Astrocyte (in vitro differentiated cells and primary cell): ENCODE data around the gene NEK7. TPM values are rescaled to one million over a fixed set of nuclear protein-coding genes. Genes with fewer than 3 reads are reported as not detected.

Experiments used
- DNase-seq: peaks from one replicate; pipeline ENCODE4 v3.0.0-alpha.2; 2010; ENCODE audit warnings: low read depth
- FAIRE-seq: peaks from 2 replicates; lab custom pipeline; 2011; peaks lifted over from hg19 to GRCh38; lab: Jason Lieb, UNC
- H2AFZ ChIP-seq: 2 replicates; pipeline ENCODE4 v1.6.0; 2012; ENCODE audit warnings: low read depth, low read length, inconsistent platforms
- H3K27ac ChIP-seq: 2 replicates; pipeline ENCODE4 v1.5.1; 2011; ENCODE audit warnings: low read depth, low read length, inconsistent platforms
- H3K27me3 ChIP-seq: 2 replicates; pipeline ENCODE4 v1.6.0; 2011; ENCODE audit warnings: low read length, inconsistent platforms; ENCODE audit not compliant: insufficient read depth
- H3K36me3 ChIP-seq: 2 replicates; pipeline ENCODE4 v1.5.1; 2011; ENCODE audit warnings: low read length, inconsistent platforms; ENCODE audit not compliant: insufficient read depth
- H3K4me1 ChIP-seq: 2 replicates; pipeline ENCODE4 v1.5.1; 2011; ENCODE audit warnings: low read length, inconsistent platforms; ENCODE audit not compliant: insufficient read depth
- H3K4me2 ChIP-seq: 2 replicates; pipeline ENCODE4 v1.6.0; 2012; ENCODE audit warnings: low read length, inconsistent platforms
- H3K4me3 ChIP-seq: 2 replicates; pipeline ENCODE4 v1.5.1; 2011; ENCODE audit warnings: low read depth, mild to moderate bottlenecking, low read length, inconsistent platforms; ENCODE audit not compliant: insufficient read depth
- H3K79me2 ChIP-seq: 2 replicates; pipeline ENCODE4 v1.6.0; 2012; ENCODE audit warnings: mild to moderate bottlenecking, low read length, inconsistent platforms; ENCODE audit not compliant: insufficient read depth
- H3K9ac ChIP-seq: 2 replicates; pipeline ENCODE4 v1.6.0; 2012; ENCODE audit warnings: mild to moderate bottlenecking, low read length, inconsistent platforms
- H3K9me3 ChIP-seq: 2 replicates; pipeline ENCODE4 v1.5.1; 2012; ENCODE audit warnings: low read depth, mild to moderate bottlenecking, low read length, inconsistent platforms; ENCODE audit not compliant: insufficient read depth
- H4K20me1 ChIP-seq: 2 replicates; pipeline ENCODE4 v1.6.0; 2012; ENCODE audit warnings: low read length, inconsistent platforms; ENCODE audit not compliant: insufficient read depth
- H3K27ac Mint-ChIP-seq: one replicate; pipeline ENCODE4 v1.8.0; 2021; ENCODE audit warnings: mild to moderate bottlenecking, mixed read lengths; ENCODE audit not compliant: unreplicated experiment
- H3K27me3 Mint-ChIP-seq: one replicate; pipeline ENCODE4 v1.8.0; 2021; ENCODE audit warnings: low read depth, mixed read lengths; ENCODE audit not compliant: unreplicated experiment
- H3K36me3 Mint-ChIP-seq: one replicate; pipeline ENCODE4 v1.8.0; 2021; ENCODE audit warnings: low read depth, mixed read lengths; ENCODE audit not compliant: unreplicated experiment
- H3K4me1 Mint-ChIP-seq: one replicate; pipeline ENCODE4 v1.8.0; 2021; ENCODE audit warnings: low read depth, mixed read lengths; ENCODE audit not compliant: unreplicated experiment
- H3K4me3 Mint-ChIP-seq: one replicate; pipeline ENCODE4 v1.8.0; 2021; ENCODE audit warnings: mild to moderate bottlenecking, moderate library complexity, mixed read lengths; ENCODE audit not compliant: unreplicated experiment
- H3K9me3 Mint-ChIP-seq: one replicate; pipeline ENCODE4 v1.8.0; 2021; ENCODE audit warnings: mild to moderate bottlenecking, mixed read lengths; ENCODE audit not compliant: unreplicated experiment
- EZH2 ChIP-seq: IDR thresholded peaks from 2 replicates; pipeline ENCODE4 v1.6.1; 2012; ENCODE audit warnings: mild to moderate bottlenecking, low read length, inconsistent platforms; ENCODE audit not compliant: insufficient read depth
- total RNA-seq: library from RNA; stranded (reverse); gene quantifications from 2 replicates; pipeline ENCODE4 v1.2.1, GENCODE V29; 2021
- TF ChIP-seq, protein P1 (sequence below): IDR thresholded peaks from 2 replicates; pipeline ENCODE4 v1.5.1; 2011; ENCODE audit warnings: low read depth, mild to moderate bottlenecking, inconsistent platforms, low read length, moderate library complexity; ENCODE audit not compliant: insufficient read depth

The NEK7 gene
- total RNA-seq, 1 donor from 2014 or later, result 125 TPM

DNA sequence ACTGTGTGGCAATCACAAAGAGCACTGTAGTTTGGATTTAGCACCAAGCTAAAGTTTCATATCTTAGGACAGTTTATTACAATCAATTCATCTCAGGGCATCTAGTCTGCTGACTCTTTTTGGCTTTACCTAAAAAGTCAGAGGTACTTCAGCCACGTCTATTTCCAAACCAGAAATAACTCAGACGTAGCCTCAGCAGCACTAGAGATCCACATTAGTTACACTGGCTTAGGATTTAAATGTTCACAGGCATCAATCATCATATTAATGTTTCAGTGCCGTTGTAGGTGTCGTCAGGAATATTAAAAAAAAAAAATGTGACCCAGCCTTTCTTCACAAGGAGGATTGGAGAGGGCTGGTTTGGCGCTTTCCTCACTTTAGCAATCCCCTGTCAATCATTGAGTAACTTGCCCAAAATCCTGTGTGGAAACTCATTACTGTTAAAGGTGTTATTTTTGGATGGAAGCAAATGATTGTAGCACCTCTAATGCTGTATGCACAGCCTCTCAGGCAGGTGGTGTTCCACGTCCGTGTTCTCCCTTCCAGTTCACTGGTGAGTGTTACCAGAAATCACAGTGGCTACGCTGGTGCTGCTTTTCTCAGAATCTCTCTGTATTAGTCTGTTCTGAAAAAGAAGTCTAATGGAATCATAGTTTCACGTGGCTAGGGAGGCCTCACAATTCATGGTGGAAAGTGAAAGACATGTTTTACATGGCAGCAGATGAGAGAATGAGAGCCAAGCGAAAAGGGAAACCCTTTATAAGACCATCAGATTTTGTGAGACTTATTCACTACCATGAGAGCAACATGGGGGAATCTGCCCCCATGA, 45.4 kb downstream of the NEK7 start:
- H3K27me3 ChIP-seq, result no peaks in the 10 kb centered on the region
- no peak for DNase-seq
- Mint-ChIP-seq H3K27me3 (no peaks in the 10 kb centered on the region), H3K4me1 (peaks cover 23% of the 10 kb centered on the region), H3K36me3 (peaks cover 6% of the 10 kb centered on the region), H3K4me3 (no peak overlapping the region), H3K9me3 (no peaks in the 10 kb centered on the region), H3K27ac (peak overlapping the region; percentile 29)
- no peak overlapping the region for H3K4me3 ChIP-seq
- no peaks in the 10 kb centered on the region for H3K9me3 ChIP-seq
- H4K20me1 ChIP-seq, result peaks cover 80% of the 10 kb centered on the region
- H3K27ac ChIP-seq, result no peak overlapping the region
- TF ChIP-seq, protein P1, sequence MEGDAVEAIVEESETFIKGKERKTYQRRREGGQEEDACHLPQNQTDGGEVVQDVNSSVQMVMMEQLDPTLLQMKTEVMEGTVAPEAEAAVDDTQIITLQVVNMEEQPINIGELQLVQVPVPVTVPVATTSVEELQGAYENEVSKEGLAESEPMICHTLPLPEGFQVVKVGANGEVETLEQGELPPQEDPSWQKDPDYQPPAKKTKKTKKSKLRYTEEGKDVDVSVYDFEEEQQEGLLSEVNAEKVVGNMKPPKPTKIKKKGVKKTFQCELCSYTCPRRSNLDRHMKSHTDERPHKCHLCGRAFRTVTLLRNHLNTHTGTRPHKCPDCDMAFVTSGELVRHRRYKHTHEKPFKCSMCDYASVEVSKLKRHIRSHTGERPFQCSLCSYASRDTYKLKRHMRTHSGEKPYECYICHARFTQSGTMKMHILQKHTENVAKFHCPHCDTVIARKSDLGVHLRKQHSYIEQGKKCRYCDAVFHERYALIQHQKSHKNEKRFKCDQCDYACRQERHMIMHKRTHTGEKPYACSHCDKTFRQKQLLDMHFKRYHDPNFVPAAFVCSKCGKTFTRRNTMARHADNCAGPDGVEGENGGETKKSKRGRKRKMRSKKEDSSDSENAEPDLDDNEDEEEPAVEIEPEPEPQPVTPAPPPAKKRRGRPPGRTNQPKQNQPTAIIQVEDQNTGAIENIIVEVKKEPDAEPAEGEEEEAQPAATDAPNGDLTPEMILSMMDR, result no peak
- no peak for TF ChIP-seq EZH2
- no peak overlapping the region for H2AFZ ChIP-seq
- no peak for FAIRE-seq
- H3K4me2 ChIP-seq, result no peak overlapping the region
- H3K9ac ChIP-seq, result no peak overlapping the region
- H3K4me1 ChIP-seq, result peaks cover 5% of the 10 kb centered on the region
- peaks cover 100% of the 10 kb centered on the region for H3K79me2 ChIP-seq
- H3K36me3 ChIP-seq, result no peaks in the 10 kb centered on the region

DNA sequence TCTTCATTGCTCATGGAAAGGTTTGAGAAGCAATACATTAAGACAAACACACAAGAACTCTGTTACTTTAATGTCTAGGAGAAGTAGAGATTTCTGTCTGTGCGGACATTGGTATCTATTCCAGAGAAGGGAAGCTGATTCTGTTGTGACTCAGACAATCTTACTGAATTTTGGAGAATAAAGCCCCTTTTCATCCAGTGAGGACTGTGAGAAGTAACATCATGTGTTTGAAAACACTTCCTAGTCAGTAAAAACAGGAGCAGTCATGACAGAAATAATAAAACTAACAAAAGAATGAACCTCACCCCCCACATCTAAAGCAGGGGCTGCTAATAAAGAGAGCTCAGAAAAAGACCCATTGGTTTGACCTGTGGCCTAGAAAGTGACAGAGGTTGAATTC, 46.6 kb downstream of the NEK7 start:
- no peaks in the 10 kb centered on the region for H3K36me3 ChIP-seq
- no peaks in the 10 kb centered on the region for H3K27me3 ChIP-seq
- Mint-ChIP-seq H3K27ac (peak overlapping the region; percentile 70), H3K36me3 (peaks cover 6% of the 10 kb centered on the region), H3K4me1 (peaks cover 23% of the 10 kb centered on the region), H3K9me3 (no peaks in the 10 kb centered on the region), H3K27me3 (no peaks in the 10 kb centered on the region), H3K4me3 (no peak overlapping the region)
- no peak overlapping the region for H3K4me3 ChIP-seq
- H3K4me1 ChIP-seq, result peaks cover 5% of the 10 kb centered on the region
- H3K79me2 ChIP-seq, result peaks cover 100% of the 10 kb centered on the region
- peak overlapping the region; percentile 9 for H3K4me2 ChIP-seq
- TF ChIP-seq, protein P1, result no peak
- TF ChIP-seq EZH2, result no peak
- FAIRE-seq (no peak), DNase-seq (peak; percentile 24)
- peaks cover 76% of the 10 kb centered on the region for H4K20me1 ChIP-seq
- no peak overlapping the region for H2AFZ ChIP-seq
- no peak overlapping the region for H3K27ac ChIP-seq
- peak overlapping the region; percentile 9 for H3K9ac ChIP-seq
- no peaks in the 10 kb centered on the region for H3K9me3 ChIP-seq

- peak overlapping the region; percentile 62 for H3K27ac Mint-ChIP-seq
- Histone ChIP-seq H3K4me1 (peaks cover 5% of the 10 kb centered on the region), H3K9ac (no peak overlapping the region), H3K27me3 (no peaks in the 10 kb centered on the region), H3K36me3 (no peaks in the 10 kb centered on the region), H2AFZ (no peak overlapping the region), H3K4me3 (no peak overlapping the region), H3K27ac (no peak overlapping the region), H4K20me1 (peaks cover 66% of the 10 kb centered on the region), H3K9me3 (no peaks in the 10 kb centered on the region), H3K4me2 (no peak overlapping the region), H3K79me2 (peaks cover 100% of the 10 kb centered on the region)
- peaks cover 6% of the 10 kb centered on the region for H3K36me3 Mint-ChIP-seq
- DNase-seq, result no peak
- FAIRE-seq, result no peak
- peaks cover 19% of the 10 kb centered on the region for H3K4me1 Mint-ChIP-seq
- no peaks in the 10 kb centered on the region for H3K27me3 Mint-ChIP-seq
- TF ChIP-seq, protein P1, result no peak
- TF ChIP-seq EZH2, result no peak
- no peak overlapping the region for H3K4me3 Mint-ChIP-seq
- no peaks in the 10 kb centered on the region for H3K9me3 Mint-ChIP-seq
Measured at GRCh38 chr1:198205016-198205684, 48.4 kb downstream of the NEK7 start.
